Fibroblast of lung (primary cell): ENCODE data around the gene CHCHD6.

Experiments
- EZH2 ChIP-seq: IDR thresholded peaks from 2 replicates; pipeline ENCODE4 v1.5.1; 2012; ENCODE audit warnings: low read length, control low read depth, mild to moderate bottlenecking; ENCODE audit errors: missing control alignments
- TF ChIP-seq, protein P1 (sequence below), 2 donors: IDR thresholded peaks in 1 of 2; conservative IDR thresholded peaks in 1 of 2; 1 replicate in 1 of 2; 2 replicates in 1 of 2; pipeline ENCODE4 v1.5.1; 2011 to 2012; ENCODE audit warnings: low read length in 2 of 2, control low read depth in 1 of 2, inconsistent platforms in 1 of 2, low read depth in 1 of 2, mild to moderate bottlenecking in 1 of 2

DNA sequence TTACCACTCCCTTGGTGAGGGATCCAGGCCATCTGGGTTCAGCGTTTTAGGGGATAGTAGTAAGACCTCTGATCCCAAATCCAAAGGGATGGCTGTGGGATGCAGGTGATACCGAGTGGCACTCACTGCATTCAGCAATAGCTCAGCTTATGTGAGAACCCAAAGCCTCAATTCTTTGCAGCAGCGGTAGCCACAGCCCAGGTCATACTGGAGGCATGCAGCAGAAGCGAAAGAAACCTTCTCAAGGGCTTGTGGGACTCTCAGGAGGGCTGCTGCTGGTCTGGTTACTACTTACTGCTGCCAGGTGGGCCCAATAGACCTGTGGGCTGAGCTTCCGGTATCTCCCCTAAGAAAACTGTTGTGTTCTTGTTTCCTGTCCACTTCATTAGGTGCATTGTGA, 38.0 kb downstream of the CHCHD6 start:
- TF ChIP-seq, protein P1, sequence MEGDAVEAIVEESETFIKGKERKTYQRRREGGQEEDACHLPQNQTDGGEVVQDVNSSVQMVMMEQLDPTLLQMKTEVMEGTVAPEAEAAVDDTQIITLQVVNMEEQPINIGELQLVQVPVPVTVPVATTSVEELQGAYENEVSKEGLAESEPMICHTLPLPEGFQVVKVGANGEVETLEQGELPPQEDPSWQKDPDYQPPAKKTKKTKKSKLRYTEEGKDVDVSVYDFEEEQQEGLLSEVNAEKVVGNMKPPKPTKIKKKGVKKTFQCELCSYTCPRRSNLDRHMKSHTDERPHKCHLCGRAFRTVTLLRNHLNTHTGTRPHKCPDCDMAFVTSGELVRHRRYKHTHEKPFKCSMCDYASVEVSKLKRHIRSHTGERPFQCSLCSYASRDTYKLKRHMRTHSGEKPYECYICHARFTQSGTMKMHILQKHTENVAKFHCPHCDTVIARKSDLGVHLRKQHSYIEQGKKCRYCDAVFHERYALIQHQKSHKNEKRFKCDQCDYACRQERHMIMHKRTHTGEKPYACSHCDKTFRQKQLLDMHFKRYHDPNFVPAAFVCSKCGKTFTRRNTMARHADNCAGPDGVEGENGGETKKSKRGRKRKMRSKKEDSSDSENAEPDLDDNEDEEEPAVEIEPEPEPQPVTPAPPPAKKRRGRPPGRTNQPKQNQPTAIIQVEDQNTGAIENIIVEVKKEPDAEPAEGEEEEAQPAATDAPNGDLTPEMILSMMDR (conservative IDR thresholded peaks at IDR 0.05 in 1 of 2, IDR thresholded peaks at IDR 0.05 in 1 of 2; ENCODE audit: low read depth in 1 of 2, low read length in 2 of 2): no peak
- TF ChIP-seq EZH2: no peak
